HEK293 (cell line): ENCODE measurements around the gene SLC1A7.

Source experiments
- CTCF ChIA-PET: fragments of 350-600 bp; formaldehyde crosslinking; extraction: SDS; loops from one replicate; lab custom pipeline; 2021; ENCODE audit warnings: antibody characterized with exemption; lab: Yijun Ruan, JAX
- POLR2A ChIA-PET: fragments of 300-600 bp; formaldehyde crosslinking; extraction: SDS; loops from one replicate; lab custom pipeline; 2020; ENCODE audit warnings: antibody characterized with exemption, inconsistent platforms; lab: Yijun Ruan, JAX
- H3K27ac ChIP-seq: fragments of 200-500 bp; sonication (Bioruptor generic); 2 replicates; pipeline ENCODE4 v1.5.1; 2014; ENCODE audit warnings: low read depth, low read length, control low read depth, inconsistent platforms; ENCODE audit errors: extremely low read depth
- H3K36me3 ChIP-seq, 2 experiments: fragments of 200-500 bp in 1 of 2; sonication (Bioruptor generic) in 1 of 2; 1 replicate in 1 of 2; 2 replicates in 1 of 2; pipeline ENCODE4 v1.5.1; 2014 to 2017; ENCODE audit warnings: inconsistent platforms in 2 of 2, low read length in 2 of 2; ENCODE audit not compliant: control insufficient read depth in 2 of 2, insufficient read depth in 1 of 2
- H3K4me1 ChIP-seq: fragments of 200-500 bp; sonication (Bioruptor generic); 2 replicates; pipeline ENCODE4 v1.5.1; 2014; ENCODE audit warnings: mild to moderate bottlenecking, low read length, inconsistent platforms; ENCODE audit not compliant: control insufficient read depth, insufficient read depth
- H3K4me3 ChIP-seq: 2 replicates; pipeline ENCODE4 v1.5.1; 2011; ENCODE audit warnings: low read depth, mild to moderate bottlenecking, control low read depth, low read length, moderate library complexity
- H3K9me3 ChIP-seq: fragments of 200-500 bp; sonication (Bioruptor generic); 2 replicates; pipeline ENCODE4 v1.5.1; 2014; ENCODE audit warnings: low read depth, low read length, inconsistent platforms; ENCODE audit not compliant: control insufficient read depth, insufficient read depth
- KLF7 ChIP-seq: fragments of 450-650 bp; formaldehyde crosslinking; IDR thresholded peaks from 2 replicates; pipeline ENCODE4 v1.5.1; 2016; ENCODE audit warnings: missing biosample characterization, missing genetic modification characterization, borderline replicate concordance
- PBX3 ChIP-seq: sonication (generic); formaldehyde crosslinking; IDR thresholded peaks from 2 replicates; pipeline ENCODE4 v1.8.1; 2022; ENCODE audit warnings: mild to moderate bottlenecking, moderate library complexity, missing genetic modification reagents
- ZBTB1 ChIP-seq: fragments of 450-650 bp; formaldehyde crosslinking; IDR thresholded peaks from 2 replicates; pipeline ENCODE4 v1.5.1; 2016; ENCODE audit warnings: missing biosample characterization, missing genetic modification characterization
- ZNF148 ChIP-seq: fragments of 450-650 bp; formaldehyde crosslinking; IDR thresholded peaks from 2 replicates; pipeline ENCODE4 v1.5.0; 2017; ENCODE audit warnings: missing biosample characterization, missing genetic modification characterization, borderline replicate concordance
- ZNF155 ChIP-seq: fragments of 450-650 bp; formaldehyde crosslinking; IDR thresholded peaks from 2 replicates; pipeline ENCODE4 v1.5.1; 2016; ENCODE audit warnings: missing biosample characterization, missing genetic modification characterization
- ZNF24 ChIP-seq: fragments of 450-650 bp; formaldehyde crosslinking; IDR thresholded peaks from 2 replicates; pipeline ENCODE4 v1.5.1; 2016; ENCODE audit warnings: missing biosample characterization, missing genetic modification characterization
- ZNF26 ChIP-seq: fragments of 450-650 bp; formaldehyde crosslinking; IDR thresholded peaks from 2 replicates; pipeline ENCODE4 v1.5.1; 2016; ENCODE audit warnings: missing biosample characterization, missing genetic modification characterization
- ZNF280D ChIP-seq: fragments of 450-650 bp; formaldehyde crosslinking; IDR thresholded peaks from 2 replicates; pipeline ENCODE4 v1.5.1; 2016; ENCODE audit warnings: missing biosample characterization, missing genetic modification characterization
- ZNF37A ChIP-seq: fragments of 450-650 bp; IDR thresholded peaks from 2 replicates; pipeline ENCODE4 v1.5.1; 2018; ENCODE audit warnings: missing biosample characterization, missing genetic modification characterization
- ZNF501 ChIP-seq: fragments of 450-650 bp; formaldehyde crosslinking; IDR thresholded peaks from 2 replicates; pipeline ENCODE4 v1.5.1; 2016; ENCODE audit warnings: missing biosample characterization, missing genetic modification characterization
- ZNF518A ChIP-seq: fragments of 450-650 bp; formaldehyde crosslinking; conservative IDR thresholded peaks from 2 replicates; pipeline ENCODE4 v1.5.1; 2016; ENCODE audit warnings: low read depth, missing biosample characterization, missing genetic modification characterization
- ZNF621 ChIP-seq: fragments of 450-650 bp; formaldehyde crosslinking; IDR thresholded peaks from 2 replicates; pipeline ENCODE4 v1.5.1; 2017; ENCODE audit warnings: missing biosample characterization, missing genetic modification characterization
- ZNF623 ChIP-seq: fragments of 450-650 bp; formaldehyde crosslinking; IDR thresholded peaks from 2 replicates; pipeline ENCODE4 v1.5.1; 2016; ENCODE audit warnings: missing biosample characterization, missing genetic modification characterization
- ZNF624 ChIP-seq: fragments of 450-650 bp; formaldehyde crosslinking; IDR thresholded peaks from 2 replicates; pipeline ENCODE4 v1.5.1; 2017; ENCODE audit warnings: missing biosample characterization, missing genetic modification characterization
- ZSCAN23 ChIP-seq: fragments of 450-650 bp; formaldehyde crosslinking; IDR thresholded peaks from 2 replicates; pipeline ENCODE4 v1.5.1; 2016; ENCODE audit warnings: missing biosample characterization, missing genetic modification characterization

SLC1A7 gene

GRCh38 chr1:53160924-53161378 is 18.5 kb upstream of the SLC1A7 start:
- no peaks in the 10 kb centered on the region for H3K9me3 ChIP-seq
- TF ChIP-seq ZNF624 (tag by site-specific recombination): no peak
- no peak for TF ChIP-seq ZBTB1 (tag by site-specific recombination)
- no peak for TF ChIP-seq ZNF26
- no peak for TF ChIP-seq ZNF148 (tag by site-specific recombination)
- no peak for TF ChIP-seq ZNF518A (tag by site-specific recombination)
- TF ChIP-seq ZNF37A (tag by site-specific recombination): no peak
- no peak for TF ChIP-seq ZNF621 (tag by site-specific recombination)
- no peak for TF ChIP-seq PBX3 (CRISPR knock-in tag)
- TF ChIP-seq ZNF24 (tag by site-specific recombination): no peak
- TF ChIP-seq ZNF623 (tag by site-specific recombination): no peak
- TF ChIP-seq ZNF501 (tag by site-specific recombination): no peak
- no peak for TF ChIP-seq ZSCAN23 (tag by site-specific recombination)
- no peak for TF ChIP-seq ZNF280D (tag by site-specific recombination)
- TF ChIP-seq ZNF155 (tag by site-specific recombination): no peak
- TF ChIP-seq KLF7 (tag by site-specific recombination): no peak
- TF ChIP-seq, all 188 proteins: peak for 0
- H3K4me3 ChIP-seq: no peak overlapping the region
- ChIA-PET CTCF (no interaction called here), POLR2A (no interaction called here)
- H3K4me1 ChIP-seq: no peaks in the 10 kb centered on the region
- no peak overlapping the region for H3K27ac ChIP-seq
- H3K36me3 ChIP-seq: no peaks in the 10 kb centered on the region
